ENCODE measurements around the gene ZNF469. TPM values are rescaled to one million over a fixed set of nuclear protein-coding genes. Genes with fewer than 3 reads are reported as not detected.
A peak's percentile ranks its signal among the peaks of the same experiment; 100 is the strongest.

Gene ZNF469
- total and polyA plus RNA-seq, 2 of the 13 experiments (the other 11 are each of a cell fraction or from before 2014, with no cell fraction given): not detected

- FAIRE-seq (no peak), DNase-seq (ENCODE audit: low spot score) (no peak), ATAC-seq (no peak)
- Histone ChIP-seq H3K27me3 (ENCODE audit: control insufficient read depth in 1 of 2, insufficient read depth in 2 of 2, low read length in 2 of 2) (peaks cover 2 to 60% of the 10 kb centered on the region in 2 experiments; a peak in 4 of 5 replicates), H3K4me2 (ENCODE audit: low read depth, low read length) (no peak overlapping the region), H3K79me2 (ENCODE audit: insufficient read depth, low read length) (no peaks in the 10 kb centered on the region), H2AFZ (ENCODE audit: low read length) (no peak overlapping the region), H3K27ac (ENCODE audit: extremely low read length, insufficient read depth, low read length) (no peak overlapping the region), H4K20me1 (ENCODE audit: insufficient read depth, low read length) (no peaks in the 10 kb centered on the region), H3K4me3 (replicated peaks in 1 of 3; ENCODE audit: insufficient read depth in 1 of 3, low read depth in 2 of 3, low read length in 3 of 3) (no peak overlapping the region), H3K4me1 (ENCODE audit: insufficient read depth, low read length) (no peaks in the 10 kb centered on the region), H3K9me3 (ENCODE audit: low read length) (no peaks in the 10 kb centered on the region), H3K9ac (ENCODE audit: insufficient read depth, low read depth, low read length) (no peak overlapping the region), H3K36me3 (replicated peaks in 1 of 2; ENCODE audit: control insufficient read depth in 1 of 2, insufficient read depth in 2 of 2, low read length in 2 of 2) (no peaks in the 10 kb centered on the region)
- no TSS peak for BruUV-seq (replicated peaks)
- intact Hi-C loops (cut with micrococcal nuclease; ENCODE audit: unreplicated experiment) (no loop called here), in situ Hi-C loops (cut with HindIII; ENCODE audit: extremely low pct_ligation_motif_present, low pct_unique_long_range_greater_than_20kb) (no loop called here)
- POLR2A ChIA-PET: no interaction called here
- TF ChIP-seq ZNF576 (CRISPR knock-in tag; IDR thresholded peaks at IDR 0.05): 0 out of 2 replicates have a peak, but pooled peaks have one; percentile 31
- no peak for TF ChIP-seq ZBED4 (CRISPR knock-in tag; IDR thresholded peaks at IDR 0.05; ENCODE audit: borderline replicate concordance)
- TF ChIP-seq FOXK1 (CRISPR knock-in tag; IDR thresholded peaks at IDR 0.05; ENCODE audit: borderline replicate concordance, low read depth): no peak
- no peak for TF ChIP-seq ZNF207 (IDR thresholded peaks at IDR 0.05; ENCODE audit: borderline replicate concordance)
- TF ChIP-seq ZKSCAN1 (IDR thresholded peaks at IDR 0.05; ENCODE audit: low read length): no peak
- TF ChIP-seq ZNF503 (CRISPR knock-in tag; IDR thresholded peaks at IDR 0.05): no peak
- TF ChIP-seq PLSCR1 (CRISPR knock-in tag; IDR thresholded peaks at IDR 0.05; ENCODE audit: borderline replicate concordance): no peak
- TF ChIP-seq ZNF280B (CRISPR knock-in tag; IDR thresholded peaks at IDR 0.05; ENCODE audit: borderline replicate concordance): 0 out of 2 replicates have a peak, but pooled peaks have one; percentile 36
- no peak for TF ChIP-seq REXO4 (CRISPR knock-in tag; IDR thresholded peaks at IDR 0.05; ENCODE audit: borderline replicate concordance)
- TF ChIP-seq ZNF816 (CRISPR knock-in tag; IDR thresholded peaks at IDR 0.05; ENCODE audit: borderline replicate concordance): no peak
- TF ChIP-seq MBD4 (IDR thresholded peaks at IDR 0.05; ENCODE audit: borderline replicate concordance, low read length): no peak
- no peak for TF ChIP-seq YY1 (IDR thresholded peaks at IDR 0.05; ENCODE audit: insufficient read depth, insufficient replicate concordance, low read depth, low read length)
- CTCF ChIA-PET (ENCODE audit: low intra/inter-chr PET ratio, low total read pairs): no interaction called here
- WGBS (ENCODE audit: low lambda C conversion rate): 52% methylated on average over 5 of the region's 13 CpGs
These were observed 26.0 kb upstream of the ZNF469 start for GRCh38 chr16:88356727-88357199.
